Mammary epithelial cell (primary cell): ENCODE data around the gene ANO2.

Source experiments
- CTCF ChIP-seq, 2 donors: IDR thresholded peaks in 1 of 2; conservative IDR thresholded peaks in 1 of 2; 2 replicates each; pipeline ENCODE4 v1.5.1; 2011 to 2012; ENCODE audit warnings: inconsistent platforms in 2 of 2, low read length in 2 of 2, mild to moderate bottlenecking in 2 of 2, control low read depth in 1 of 2, low read depth in 1 of 2; ENCODE audit not compliant: insufficient read depth in 1 of 2; ENCODE audit errors: extremely low read depth in 1 of 2
- EZH2 ChIP-seq: IDR thresholded peaks from 2 replicates; pipeline ENCODE4 v1.6.1; 2012; ENCODE audit warnings: low read length, inconsistent platforms, borderline replicate concordance

DNA sequence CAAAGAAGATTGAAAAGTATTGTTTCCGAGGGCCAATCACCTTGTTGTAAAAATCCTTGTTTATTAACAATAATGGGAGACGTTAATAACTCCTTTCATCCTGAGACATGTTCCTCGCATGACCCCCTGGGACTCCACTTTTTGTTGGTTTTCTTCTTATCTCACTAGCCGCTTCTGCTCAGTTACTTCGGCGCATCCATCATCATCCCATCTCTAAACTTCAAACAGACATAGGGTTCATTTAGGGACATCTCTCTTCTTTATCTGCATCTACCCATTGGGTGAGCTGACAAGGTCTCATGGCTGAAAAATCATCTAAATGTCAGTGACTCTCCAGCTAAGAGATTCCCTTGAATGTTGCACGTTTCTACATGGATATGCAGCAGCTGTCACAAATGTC is 252.2 kb downstream of the ANO2 start:
- TF ChIP-seq EZH2: no peak
- no peak for TF ChIP-seq CTCF (conservative IDR thresholded peaks at IDR 0.05 in 1 of 2, IDR thresholded peaks at IDR 0.05 in 1 of 2; ENCODE audit: extremely low read depth in 1 of 2, insufficient read depth in 1 of 2, low read depth in 1 of 2, low read length in 2 of 2)
